Measurements from ENCODE around the gene SH2D4B. TPM values are rescaled to one million over a fixed set of nuclear protein-coding genes. Genes with fewer than 3 reads are reported as not detected.

The SH2D4B gene
- total RNA-seq, 1 donor from 2014 or later, result 0.05 TPM

DNA sequence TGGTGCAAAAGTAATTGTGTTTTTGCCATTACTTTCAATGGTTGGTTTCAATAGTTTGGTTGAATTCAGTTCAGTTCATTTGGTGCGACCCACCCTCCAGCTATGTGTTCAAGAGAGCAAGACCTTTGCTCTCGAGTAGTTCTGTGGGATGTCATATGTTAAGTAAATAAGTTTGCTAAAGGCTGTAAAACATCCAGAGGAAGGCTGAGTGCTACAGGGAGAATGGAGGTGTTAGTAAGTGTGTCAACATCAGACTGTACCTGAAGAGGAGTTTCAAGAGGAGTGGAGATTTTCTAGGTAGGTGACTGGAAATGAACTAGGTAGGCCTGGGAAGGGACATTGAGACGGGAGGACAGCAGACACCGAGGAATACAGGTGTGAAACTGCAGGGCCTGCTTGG is 147.7 kb downstream of the SH2D4B start:
- intact Hi-C loops (cut with micrococcal nuclease), result no loop called here
- DNase-seq (ENCODE audit: low spot score), result no peak
- Mint-ChIP-seq H3K36me3 (ENCODE audit: low read depth) (no peaks in the 10 kb centered on the region), H3K27ac (no peak overlapping the region), H3K4me3 (ENCODE audit: low read depth) (no peak overlapping the region), H3K27me3 (ENCODE audit: low read depth) (no peaks in the 10 kb centered on the region), H3K9me3 (no peaks in the 10 kb centered on the region), H3K4me1 (ENCODE audit: low read depth) (no peaks in the 10 kb centered on the region)

DNA sequence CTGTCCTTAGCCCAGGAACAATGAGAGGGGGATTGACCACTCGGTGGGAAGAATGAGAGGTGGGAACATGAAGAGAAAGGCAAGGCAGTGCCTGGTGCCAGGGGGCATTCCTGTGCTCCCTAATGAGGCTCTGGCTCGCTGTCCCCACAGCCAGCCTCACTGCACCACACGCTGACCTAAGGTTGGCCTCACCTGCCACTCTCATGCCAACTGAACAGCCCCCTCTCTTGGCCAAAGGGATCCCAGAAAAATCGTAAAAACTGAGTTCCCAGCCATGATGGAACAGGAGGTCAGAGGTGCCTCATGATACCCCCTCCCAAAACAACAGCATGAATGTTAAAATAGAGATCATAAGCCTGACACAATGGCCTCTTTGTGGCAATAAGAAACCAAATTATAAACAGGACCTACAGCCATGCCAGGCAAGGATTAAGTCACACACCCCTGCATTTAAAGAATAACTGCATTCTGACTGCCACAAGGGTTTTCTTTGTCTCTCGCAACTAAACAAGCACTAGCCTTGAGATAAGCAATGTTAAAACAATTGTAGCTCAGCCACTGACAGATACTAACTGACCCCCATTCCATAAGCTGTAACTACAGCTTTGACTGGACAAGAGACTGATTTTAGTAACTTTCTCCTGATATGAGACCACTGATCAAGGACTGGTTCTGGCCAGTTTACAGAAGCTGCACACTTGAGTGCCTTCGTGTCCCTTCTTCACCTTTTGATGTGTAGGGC is 149.2 kb downstream of the SH2D4B start:
- no peaks in the 10 kb centered on the region for H3K9me3 Mint-ChIP-seq
- H3K36me3 Mint-ChIP-seq (ENCODE audit: low read depth), result no peaks in the 10 kb centered on the region
- H3K4me1 Mint-ChIP-seq (ENCODE audit: low read depth), result no peaks in the 10 kb centered on the region
- no peak overlapping the region for H3K27ac Mint-ChIP-seq
- intact Hi-C loops (cut with micrococcal nuclease), result no loop called here
- H3K4me3 Mint-ChIP-seq (ENCODE audit: low read depth), result no peak overlapping the region
- DNase-seq (ENCODE audit: low spot score), result no peak
- no peaks in the 10 kb centered on the region for H3K27me3 Mint-ChIP-seq (ENCODE audit: low read depth)

DNA sequence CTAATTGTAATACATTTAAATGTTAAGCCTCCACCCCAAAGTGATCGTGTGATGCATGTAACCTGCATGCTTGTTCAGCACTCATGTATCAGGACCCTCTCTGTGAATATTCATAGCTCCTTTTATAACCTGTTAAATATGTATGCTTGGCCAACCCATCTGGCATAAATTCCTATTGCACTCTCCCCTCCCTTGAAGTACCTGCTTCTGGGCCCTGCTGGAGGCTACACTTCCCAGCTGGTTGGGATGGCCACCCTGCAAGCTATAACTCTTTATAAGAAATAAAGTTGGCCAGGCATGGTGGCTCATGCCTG is 149.7 kb downstream of the SH2D4B start:
- no peak for DNase-seq (ENCODE audit: low spot score)
- Mint-ChIP-seq H3K27me3 (ENCODE audit: low read depth) (no peaks in the 10 kb centered on the region), H3K36me3 (ENCODE audit: low read depth) (no peaks in the 10 kb centered on the region), H3K27ac (no peak overlapping the region), H3K9me3 (no peaks in the 10 kb centered on the region), H3K4me3 (ENCODE audit: low read depth) (no peak overlapping the region), H3K4me1 (ENCODE audit: low read depth) (no peaks in the 10 kb centered on the region)
- intact Hi-C loops (cut with micrococcal nuclease), result no loop called here

DNA sequence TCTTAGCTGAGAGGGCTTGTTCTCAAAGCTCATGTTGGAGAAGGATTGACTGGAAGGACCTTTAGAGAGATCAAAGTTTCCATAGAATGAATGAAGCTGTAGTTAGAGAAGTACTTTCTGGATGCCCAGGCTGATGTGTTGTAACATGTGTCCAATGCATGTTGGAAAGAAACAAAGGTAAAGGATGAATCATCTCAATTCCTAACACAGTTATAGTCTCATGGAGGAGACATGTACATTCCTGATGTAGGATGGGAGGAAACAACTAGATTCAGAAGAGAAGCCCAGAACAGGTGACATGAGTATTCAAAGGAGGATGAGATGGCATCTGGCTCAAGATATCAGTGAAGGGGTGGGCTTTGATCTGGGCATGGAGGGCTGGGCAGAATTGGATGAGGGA is 152.7 kb downstream of the SH2D4B start:
- H3K4me1 Mint-ChIP-seq (ENCODE audit: low read depth), result no peaks in the 10 kb centered on the region
- no peaks in the 10 kb centered on the region for H3K27me3 Mint-ChIP-seq (ENCODE audit: low read depth)
- H3K36me3 Mint-ChIP-seq (ENCODE audit: low read depth), result no peaks in the 10 kb centered on the region
- no peak overlapping the region for H3K4me3 Mint-ChIP-seq (ENCODE audit: low read depth)
- no peak overlapping the region for H3K27ac Mint-ChIP-seq
- DNase-seq (ENCODE audit: low spot score), result no peak
- H3K9me3 Mint-ChIP-seq, result no peaks in the 10 kb centered on the region
- intact Hi-C loops (cut with micrococcal nuclease), result no loop called here

DNA sequence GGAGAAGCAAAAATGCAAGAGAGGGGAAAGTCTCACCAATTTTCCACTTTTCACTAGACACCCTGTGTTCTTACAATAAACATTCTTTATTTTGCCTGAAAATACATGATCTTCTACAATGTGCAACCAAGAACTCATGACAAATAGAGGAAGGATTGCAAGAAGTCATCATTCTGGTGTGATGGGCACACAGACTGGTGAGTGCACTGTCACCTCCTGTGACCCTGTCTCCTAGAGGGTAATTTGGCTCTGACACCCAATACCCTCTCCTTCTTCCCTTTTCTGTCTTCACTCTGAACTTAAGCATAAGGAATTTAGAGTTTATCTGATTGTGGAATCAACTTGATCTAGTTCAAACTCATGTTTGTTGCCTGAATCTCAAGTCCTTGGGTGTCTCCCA is 153.7 kb downstream of the SH2D4B start:
- DNase-seq (ENCODE audit: low spot score), result no peak
- Mint-ChIP-seq H3K4me3 (ENCODE audit: low read depth) (no peak overlapping the region), H3K4me1 (ENCODE audit: low read depth) (no peaks in the 10 kb centered on the region), H3K36me3 (ENCODE audit: low read depth) (no peaks in the 10 kb centered on the region), H3K9me3 (no peaks in the 10 kb centered on the region), H3K27me3 (ENCODE audit: low read depth) (no peaks in the 10 kb centered on the region), H3K27ac (no peak overlapping the region)
- intact Hi-C loops (cut with micrococcal nuclease), result no loop called here

DNA sequence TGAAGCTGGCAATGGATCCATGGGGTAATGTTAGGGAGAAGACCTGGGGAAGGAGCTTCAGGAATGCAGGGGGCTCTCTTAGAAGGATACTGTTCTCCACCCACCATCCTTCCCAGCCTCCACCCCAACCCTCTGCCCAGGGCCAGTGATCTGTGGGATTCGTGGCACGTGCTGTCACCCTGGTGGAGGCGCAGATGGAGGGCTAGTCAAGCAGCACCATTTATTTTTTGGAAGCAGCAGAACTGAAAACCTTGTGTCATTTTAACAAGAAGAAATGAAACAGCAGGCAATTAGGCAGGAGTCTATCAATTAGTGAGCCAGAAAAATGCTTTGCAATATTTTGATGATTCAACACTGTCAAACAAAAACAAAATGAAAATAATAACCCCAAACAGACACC is 155.9 kb downstream of the SH2D4B start:
- H3K27me3 Mint-ChIP-seq (ENCODE audit: low read depth), result no peaks in the 10 kb centered on the region
- H3K4me3 Mint-ChIP-seq (ENCODE audit: low read depth), result no peak overlapping the region
- no peak for DNase-seq (ENCODE audit: low spot score)
- no peaks in the 10 kb centered on the region for H3K36me3 Mint-ChIP-seq (ENCODE audit: low read depth)
- no peaks in the 10 kb centered on the region for H3K4me1 Mint-ChIP-seq (ENCODE audit: low read depth)
- intact Hi-C loops (cut with micrococcal nuclease), result no loop called here
- no peaks in the 10 kb centered on the region for H3K9me3 Mint-ChIP-seq
- no peak overlapping the region for H3K27ac Mint-ChIP-seq

DNA sequence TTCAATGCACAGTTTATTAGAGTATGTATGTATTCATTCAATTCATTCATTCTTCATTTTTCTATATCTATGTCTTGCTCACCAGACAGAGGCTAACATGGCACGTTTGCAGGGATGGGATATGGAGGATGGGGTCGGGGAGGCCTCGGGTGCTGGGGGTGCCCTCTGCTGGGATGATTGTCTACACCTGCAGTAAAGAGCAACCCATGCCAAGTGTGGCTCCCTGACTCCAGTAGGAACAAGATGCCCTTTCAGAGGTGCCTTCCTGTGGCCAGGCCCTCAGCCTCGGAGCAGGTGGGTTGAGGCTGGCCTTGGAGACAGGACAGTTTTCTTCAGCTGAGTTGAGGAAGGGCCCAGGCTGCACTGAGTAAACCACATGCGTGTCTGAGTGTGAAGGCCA is 157.2 kb downstream of the SH2D4B start:
- Mint-ChIP-seq H3K4me3 (ENCODE audit: low read depth) (no peak overlapping the region), H3K27ac (no peak overlapping the region), H3K27me3 (ENCODE audit: low read depth) (no peaks in the 10 kb centered on the region), H3K9me3 (no peaks in the 10 kb centered on the region), H3K4me1 (ENCODE audit: low read depth) (no peaks in the 10 kb centered on the region), H3K36me3 (ENCODE audit: low read depth) (no peaks in the 10 kb centered on the region)
- intact Hi-C loops (cut with micrococcal nuclease), result no loop called here
- DNase-seq (ENCODE audit: low spot score), result no peak

Other genes with a start within 250 kb of the SH2D4B start
- gene MAT1A, start 248.2 kb upstream of the SH2D4B start, total RNA-seq, result not detected in 2 replicates
- gene DYDC1, start 181.1 kb upstream of the SH2D4B start, total RNA-seq, result not detected in 2 replicates
- not detected in 2 replicates for gene DYDC2, start 181.1 kb upstream of the SH2D4B start, total RNA-seq
- gene PRXL2A, start 129.4 kb upstream of the SH2D4B start, total RNA-seq, result 18.4 and 19.6 TPM in 2 replicates
- gene TSPAN14, start 83.6 kb upstream of the SH2D4B start, total RNA-seq, result 45.4 and 51.1 TPM in 2 replicates